Endothelial cell (in vitro differentiated cells): Measurements from ENCODE around the gene CDKL2. TPM values are rescaled to one million over a fixed set of nuclear protein-coding genes. Genes with fewer than 3 reads are reported as not detected.

Source experiments
- DNase-seq: peaks from one replicate; pipeline ENCODE4 v3.0.0; 2021; ENCODE audit warnings: low spot score
- H3K27ac Mint-ChIP-seq: one replicate; pipeline ENCODE4 v1.8.0; 2021; ENCODE audit warnings: mixed read lengths, inconsistent platforms; ENCODE audit not compliant: unreplicated experiment
- H3K27me3 Mint-ChIP-seq: one replicate; pipeline ENCODE4 v1.8.0; 2021; ENCODE audit warnings: mild to moderate bottlenecking, moderate library complexity, mixed read lengths, inconsistent platforms; ENCODE audit not compliant: unreplicated experiment
- H3K36me3 Mint-ChIP-seq: one replicate; pipeline ENCODE4 v1.8.0; 2021; ENCODE audit warnings: mild to moderate bottlenecking, low read depth, mixed read lengths, inconsistent platforms; ENCODE audit not compliant: unreplicated experiment
- H3K4me1 Mint-ChIP-seq: one replicate; pipeline ENCODE4 v1.8.0; 2021; ENCODE audit warnings: mild to moderate bottlenecking, mixed read lengths, inconsistent platforms; ENCODE audit not compliant: unreplicated experiment
- H3K4me3 Mint-ChIP-seq: one replicate; pipeline ENCODE4 v1.8.0; 2021; ENCODE audit warnings: mild to moderate bottlenecking, mixed read lengths, inconsistent platforms; ENCODE audit not compliant: unreplicated experiment
- H3K9me3 Mint-ChIP-seq: one replicate; pipeline ENCODE4 v1.8.0; 2021; ENCODE audit warnings: mixed read lengths, inconsistent platforms; ENCODE audit not compliant: unreplicated experiment
- total RNA-seq: library from RNA; stranded (reverse); fragmentation: NEBNext Ultra II Directional; extraction: Animal tissue kit (Norgen Biotek cat#: 25700); gene quantifications from one replicate; pipeline ENCODE4 v1.2.1, GENCODE V29; 2021; ENCODE audit not compliant: unreplicated experiment
- TF ChIP-seq, protein P1 (sequence below): fragments of 200-600 bp; sonication (generic); IDR thresholded peaks from one replicate; pipeline ENCODE4 v1.5.0; 2021; ENCODE audit warnings: antibody characterized with exemption; ENCODE audit not compliant: unreplicated experiment

CDKL2 gene
- total RNA-seq, 1 donor from 2014 or later, result 0.82 TPM

DNA sequence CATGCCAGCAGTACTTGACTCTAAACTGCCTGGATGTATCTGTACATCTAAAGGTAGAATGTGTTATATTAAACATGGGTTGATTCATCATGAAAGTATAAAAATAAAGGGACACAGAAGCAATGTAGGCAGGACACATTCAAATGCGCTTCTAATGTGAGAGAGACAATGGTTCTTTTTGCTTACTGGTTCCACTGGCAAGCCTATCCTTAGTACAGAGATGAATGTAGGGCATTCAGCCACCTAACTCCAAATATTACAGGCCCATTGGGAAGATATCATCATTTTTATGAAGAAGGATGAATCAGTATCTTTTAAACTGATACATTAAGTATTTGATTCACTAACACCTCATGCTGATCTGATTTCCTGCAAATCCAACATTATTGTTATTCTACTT, 18.0 kb downstream of the CDKL2 start:
- DNase-seq, result no peak
- TF ChIP-seq, protein P1, sequence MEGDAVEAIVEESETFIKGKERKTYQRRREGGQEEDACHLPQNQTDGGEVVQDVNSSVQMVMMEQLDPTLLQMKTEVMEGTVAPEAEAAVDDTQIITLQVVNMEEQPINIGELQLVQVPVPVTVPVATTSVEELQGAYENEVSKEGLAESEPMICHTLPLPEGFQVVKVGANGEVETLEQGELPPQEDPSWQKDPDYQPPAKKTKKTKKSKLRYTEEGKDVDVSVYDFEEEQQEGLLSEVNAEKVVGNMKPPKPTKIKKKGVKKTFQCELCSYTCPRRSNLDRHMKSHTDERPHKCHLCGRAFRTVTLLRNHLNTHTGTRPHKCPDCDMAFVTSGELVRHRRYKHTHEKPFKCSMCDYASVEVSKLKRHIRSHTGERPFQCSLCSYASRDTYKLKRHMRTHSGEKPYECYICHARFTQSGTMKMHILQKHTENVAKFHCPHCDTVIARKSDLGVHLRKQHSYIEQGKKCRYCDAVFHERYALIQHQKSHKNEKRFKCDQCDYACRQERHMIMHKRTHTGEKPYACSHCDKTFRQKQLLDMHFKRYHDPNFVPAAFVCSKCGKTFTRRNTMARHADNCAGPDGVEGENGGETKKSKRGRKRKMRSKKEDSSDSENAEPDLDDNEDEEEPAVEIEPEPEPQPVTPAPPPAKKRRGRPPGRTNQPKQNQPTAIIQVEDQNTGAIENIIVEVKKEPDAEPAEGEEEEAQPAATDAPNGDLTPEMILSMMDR, result no peak
- Mint-ChIP-seq H3K27me3 (no peaks in the 10 kb centered on the region), H3K9me3 (no peaks in the 10 kb centered on the region), H3K4me3 (no peak overlapping the region), H3K36me3 (no peaks in the 10 kb centered on the region), H3K27ac (no peak overlapping the region), H3K4me1 (no peaks in the 10 kb centered on the region)

DNA sequence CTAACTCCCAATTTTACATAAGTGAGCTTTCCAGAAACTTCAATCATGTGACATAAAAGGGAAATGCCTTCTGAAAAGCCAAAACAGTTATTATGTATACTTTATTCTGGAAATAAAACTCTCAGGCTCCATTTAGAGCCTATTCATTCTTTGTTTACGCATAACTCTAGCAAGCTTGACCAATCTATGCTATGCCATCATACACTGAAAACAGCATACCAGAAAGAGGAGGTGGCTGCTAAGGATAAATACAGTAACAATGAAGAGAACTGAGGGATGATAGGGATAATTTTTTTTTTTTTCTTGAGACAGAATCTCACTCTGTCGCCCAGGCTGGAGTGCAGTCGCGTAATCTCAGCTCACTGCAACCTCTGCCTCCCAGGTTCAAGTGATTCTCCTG, 24.4 kb downstream of the CDKL2 start:
- TF ChIP-seq, protein P1, result no peak
- Mint-ChIP-seq H3K4me1 (no peaks in the 10 kb centered on the region), H3K9me3 (no peaks in the 10 kb centered on the region), H3K4me3 (no peak overlapping the region), H3K36me3 (no peaks in the 10 kb centered on the region), H3K27ac (no peak overlapping the region), H3K27me3 (peaks cover 3% of the 10 kb centered on the region)
- DNase-seq, result no peak

DNA sequence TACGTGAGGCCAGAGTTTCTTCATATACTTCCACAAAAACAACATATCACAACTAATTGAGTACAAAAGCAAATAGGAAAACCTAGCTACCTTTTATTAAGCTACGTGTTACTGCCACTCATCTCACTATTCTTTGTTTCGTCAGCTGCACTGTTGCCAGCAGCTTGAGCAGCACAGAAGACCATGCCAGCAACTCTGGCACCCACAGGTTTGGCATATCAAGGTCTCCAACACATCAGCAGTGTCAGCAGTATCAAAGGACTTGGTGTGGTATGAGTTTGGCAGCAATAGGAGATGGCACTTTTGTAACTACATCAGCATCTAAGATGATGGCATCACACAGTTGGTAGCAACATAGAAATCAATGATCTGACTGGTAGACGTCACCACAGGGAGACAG, 30.7 kb downstream of the CDKL2 start:
- Mint-ChIP-seq H3K4me1 (no peaks in the 10 kb centered on the region), H3K36me3 (no peaks in the 10 kb centered on the region), H3K27ac (no peak overlapping the region), H3K9me3 (no peaks in the 10 kb centered on the region), H3K4me3 (no peak overlapping the region), H3K27me3 (no peaks in the 10 kb centered on the region)
- DNase-seq, result no peak
- TF ChIP-seq, protein P1, result no peak

DNA sequence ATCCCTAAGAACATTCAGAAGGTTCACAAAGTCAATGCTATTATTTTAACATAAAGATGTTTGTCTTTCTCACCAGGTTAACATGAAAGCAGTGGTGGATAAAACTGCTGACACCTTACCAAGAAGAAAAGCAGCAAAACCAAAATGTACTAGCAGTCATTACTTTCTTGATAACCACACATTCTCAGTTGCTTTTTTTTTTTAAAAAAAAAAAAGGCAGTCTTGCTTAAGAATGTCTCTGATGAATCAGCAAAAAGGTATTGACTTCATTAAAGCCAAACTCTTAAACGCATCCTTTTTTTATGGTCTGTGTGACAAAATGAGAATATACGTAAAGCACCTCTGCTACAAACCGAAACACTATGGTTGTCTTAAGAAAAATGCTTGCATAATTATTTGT, 31.9 kb downstream of the CDKL2 start:
- Mint-ChIP-seq H3K27ac (no peak overlapping the region), H3K27me3 (no peaks in the 10 kb centered on the region), H3K4me3 (no peak overlapping the region), H3K9me3 (no peaks in the 10 kb centered on the region), H3K4me1 (no peaks in the 10 kb centered on the region), H3K36me3 (no peaks in the 10 kb centered on the region)
- TF ChIP-seq, protein P1, result no peak
- DNase-seq, result no peak

DNA sequence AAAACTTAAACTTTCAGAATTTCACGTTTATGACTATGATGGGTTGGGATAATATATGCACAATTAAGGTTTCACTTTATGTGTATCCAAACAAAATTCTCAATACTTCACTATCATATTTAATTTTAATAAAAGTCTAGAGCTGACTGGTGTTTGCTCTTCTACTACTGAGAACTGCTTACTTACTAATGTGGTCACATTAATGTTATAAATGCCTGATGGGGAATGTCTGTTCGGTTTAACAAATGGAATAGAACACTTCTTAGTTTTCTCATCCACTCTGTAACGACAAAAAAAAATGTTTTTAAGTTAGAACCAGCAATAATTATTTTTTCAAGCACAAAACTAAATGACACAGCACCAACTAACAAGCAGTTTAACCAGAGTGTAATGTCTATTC, 34.3 kb downstream of the CDKL2 start:
- Mint-ChIP-seq H3K9me3 (no peaks in the 10 kb centered on the region), H3K27me3 (no peaks in the 10 kb centered on the region), H3K4me3 (no peak overlapping the region), H3K4me1 (no peaks in the 10 kb centered on the region), H3K27ac (no peak overlapping the region), H3K36me3 (no peaks in the 10 kb centered on the region)
- TF ChIP-seq, protein P1, result no peak
- no peak for DNase-seq
